ENCODE measurements around the gene UNG. TPM values are rescaled to one million over a fixed set of nuclear protein-coding genes. Genes with fewer than 3 reads are reported as not detected.

Gene UNG
- total and polyA plus RNA-seq, 2 of the 8 experiments (the other 6 are each of a cell fraction or from before 2014, with no cell fraction given): 71.6 to 163 TPM

GRCh38 chr12:109056891-109057290 is 40.5 kb upstream of the UNG start:
- WGBS, 2 experiments (ENCODE audit: extremely low coverage in 1 of 2, insufficient coverage in 1 of 2, insufficient read length in 1 of 2, insufficient replicate concordance in 2 of 2, low coverage in 1 of 2, low lambda C conversion rate in 2 of 2, missing lambda C conversion rate in 1 of 2): 87% methylated on average over 3 of the region's 3 CpGs; no CpG with 5 or more reads in 1 of the 2 experiments
- FAIRE-seq: no peak
- no peak for TF ChIP-seq FOSL1 (IDR thresholded peaks at IDR 0.05; ENCODE audit: insufficient read depth, low read depth, low read length)
- no peak for TF ChIP-seq POU5F1 (IDR thresholded peaks at IDR 0.05; ENCODE audit: low read depth, low read length)
- TF ChIP-seq GTF2F1 (IDR thresholded peaks at IDR 0.05; ENCODE audit: borderline replicate concordance, low read depth, low read length): no peak
- TF ChIP-seq MAFK (IDR thresholded peaks at IDR 0.05; ENCODE audit: low read depth, low read length): no peak
- TF ChIP-seq SRF (IDR thresholded peaks at IDR 0.05; ENCODE audit: low read depth, low read length): no peak
- TF ChIP-seq CREB1 (IDR thresholded peaks at IDR 0.05): no peak
- no peak for TF ChIP-seq JUND (IDR thresholded peaks at IDR 0.05; ENCODE audit: low read length)
- no peak for TF ChIP-seq SP2 (IDR thresholded peaks at IDR 0.05; ENCODE audit: low read length)
- TF ChIP-seq POLR2AphosphoS5 (IDR thresholded peaks at IDR 0.05; ENCODE audit: low read depth, low read length): no peak
- no peak for TF ChIP-seq JUN (IDR thresholded peaks at IDR 0.05; ENCODE audit: low read depth, low read length)
- no peak for TF ChIP-seq EZH2 (IDR thresholded peaks at IDR 0.05; ENCODE audit: low read depth, low read length, severe bottlenecking)
- TF ChIP-seq ASH2L (IDR thresholded peaks at IDR 0.05; ENCODE audit: low read length): no peak
- TF ChIP-seq PHF8 (conservative IDR thresholded peaks at IDR 0.05; ENCODE audit: low read depth, low read length): no peak
- no peak for TF ChIP-seq CTCF (IDR thresholded peaks at IDR 0.05; ENCODE audit: control extremely low read depth in 1 of 3, insufficient read depth in 1 of 3, low read depth in 1 of 3, low read length in 3 of 3)

More at GRCh38 chr12:109056891-109057290, 40.5 kb upstream of the UNG start:
- H3K36me3 ChIP-seq (ENCODE audit: control insufficient read depth in 2 of 4, insufficient read depth in 4 of 4, low read length in 3 of 4): no peaks in the 10 kb centered on the region
- no peak overlapping the region for H2AFZ ChIP-seq (ENCODE audit: low read length)
- no peaks in the 10 kb centered on the region; a peak in 1 of 7 replicates for H3K4me1 ChIP-seq (replicated peaks in 1 of 4; ENCODE audit: control insufficient read depth in 3 of 4, insufficient read depth in 4 of 4, low read length in 3 of 4)
- H3K23me2 ChIP-seq (ENCODE audit: low read depth, low read length): no peaks in the 10 kb centered on the region
- H3K23ac ChIP-seq (ENCODE audit: insufficient read length): no peak overlapping the region
- no peak overlapping the region for H2BK12ac ChIP-seq (ENCODE audit: low read depth, low read length)
- H3K18ac ChIP-seq (ENCODE audit: extremely low read depth, low read length): no peak overlapping the region
- H4K20me1 ChIP-seq (replicated peaks in 1 of 2; ENCODE audit: control insufficient read depth in 1 of 2, insufficient read depth in 2 of 2, low read length in 2 of 2): no peaks in the 10 kb centered on the region
- no peaks in the 10 kb centered on the region for H3K79me1 ChIP-seq (ENCODE audit: low read depth, low read length)
- no peak overlapping the region for H3K4ac ChIP-seq (replicated peaks; ENCODE audit: insufficient read length, low read depth, low read length)
- no peak overlapping the region for H4K8ac ChIP-seq (ENCODE audit: extremely low read depth, insufficient read depth, low read length)
- H3K27ac ChIP-seq (ENCODE audit: low read depth, low read length): no peak overlapping the region
- H3K4me3 ChIP-seq (ENCODE audit: extremely low read depth in 1 of 4, insufficient read depth in 2 of 4, low read depth in 3 of 4, low read length in 4 of 4): no peak overlapping the region
- H2BK15ac ChIP-seq (ENCODE audit: low read length): no peak overlapping the region
- no peak overlapping the region for H3K14ac ChIP-seq (ENCODE audit: insufficient read length)
- no peak overlapping the region for H3K9ac ChIP-seq (replicated peaks in 1 of 4; ENCODE audit: extremely low read depth in 1 of 4, low read depth in 3 of 4, low read length in 3 of 4)
- no peak overlapping the region for H4K91ac ChIP-seq (replicated peaks; ENCODE audit: insufficient read length, low read length)
- no peak overlapping the region for H2AK5ac ChIP-seq (ENCODE audit: low read depth, low read length)
- no peak overlapping the region for H2BK20ac ChIP-seq (ENCODE audit: low read length)
- no peaks in the 10 kb centered on the region for H3K9me3 ChIP-seq (ENCODE audit: insufficient read depth in 2 of 2, low read depth in 1 of 2, low read length in 1 of 2)
- POLR2A ChIA-PET (ENCODE audit: partially characterized antibody): no interaction called here
- H4K5ac ChIP-seq (ENCODE audit: insufficient read length, low read depth, low read length): no peak overlapping the region
- H3K4me2 ChIP-seq (ENCODE audit: insufficient read depth in 1 of 2, low read depth in 2 of 2, low read length in 2 of 2): no peak overlapping the region
- CTCF ChIA-PET (ENCODE audit: partially characterized antibody): no interaction called here
- DNase-seq (ENCODE audit: low read depth in 1 of 2, low spot score in 2 of 2): no peak
- H3K79me2 ChIP-seq (ENCODE audit: control insufficient read depth in 1 of 2, insufficient read depth in 2 of 2, low read length in 2 of 2): no peaks in the 10 kb centered on the region
- H2BK5ac ChIP-seq (ENCODE audit: low read depth, low read length): no peak overlapping the region
- H2BK120ac ChIP-seq (replicated peaks; ENCODE audit: low read depth, low read length): no peak overlapping the region
- H3K56ac ChIP-seq (replicated peaks; ENCODE audit: insufficient read length, low read depth, low read length): no peak overlapping the region
- no peaks in the 10 kb centered on the region for H3K27me3 ChIP-seq (replicated peaks in 1 of 4; ENCODE audit: control insufficient read depth in 3 of 4, extremely low read depth in 1 of 4, insufficient read depth in 3 of 4, low read length in 3 of 4)
